Measurements from ENCODE around the gene AMBRA1.

DNA sequence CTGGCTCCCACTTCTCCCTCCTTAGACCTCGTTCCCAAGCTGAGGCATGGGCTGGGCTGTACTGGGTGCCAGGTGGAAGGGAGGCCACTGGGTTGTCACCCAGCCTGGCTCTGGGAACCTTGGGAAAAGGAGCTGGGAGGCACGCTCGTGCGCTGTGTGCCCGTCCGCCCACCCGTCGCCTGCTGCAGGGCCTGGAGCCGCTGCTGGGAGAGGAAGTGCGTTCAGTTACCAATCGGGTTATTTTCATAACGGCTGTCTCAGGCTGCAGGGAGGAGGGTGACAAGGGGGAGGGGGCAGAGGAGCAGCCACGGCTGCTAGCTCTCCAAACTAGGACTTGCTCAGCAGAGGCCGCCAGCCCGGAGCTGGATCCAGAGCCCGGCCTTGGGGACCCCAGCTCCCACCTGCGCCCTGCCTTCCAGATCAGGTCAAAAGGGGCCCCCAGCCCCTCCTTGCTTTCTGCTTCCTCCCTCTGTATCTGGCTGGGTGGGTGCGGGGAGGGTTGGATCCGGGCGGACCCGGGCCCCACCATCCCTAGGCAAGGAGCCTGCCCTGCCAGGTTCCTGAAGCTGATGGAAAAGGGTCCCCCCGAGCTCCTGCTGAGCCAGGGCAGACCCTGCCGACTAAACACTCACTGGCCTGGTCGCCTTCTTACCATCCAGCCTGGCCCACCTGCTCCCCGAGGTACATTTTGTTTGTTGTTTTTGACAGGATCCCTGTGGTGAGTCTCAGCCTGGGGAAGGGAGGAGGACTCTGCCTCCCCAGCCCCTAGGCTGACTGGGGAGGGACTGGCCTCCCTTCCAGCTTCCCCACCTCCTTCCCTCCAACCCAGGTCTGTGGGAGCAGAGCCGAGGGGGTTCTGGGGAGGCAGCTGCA lies 232.3 kb downstream of the AMBRA1 start:
- TF ChIP-seq, protein P1, sequence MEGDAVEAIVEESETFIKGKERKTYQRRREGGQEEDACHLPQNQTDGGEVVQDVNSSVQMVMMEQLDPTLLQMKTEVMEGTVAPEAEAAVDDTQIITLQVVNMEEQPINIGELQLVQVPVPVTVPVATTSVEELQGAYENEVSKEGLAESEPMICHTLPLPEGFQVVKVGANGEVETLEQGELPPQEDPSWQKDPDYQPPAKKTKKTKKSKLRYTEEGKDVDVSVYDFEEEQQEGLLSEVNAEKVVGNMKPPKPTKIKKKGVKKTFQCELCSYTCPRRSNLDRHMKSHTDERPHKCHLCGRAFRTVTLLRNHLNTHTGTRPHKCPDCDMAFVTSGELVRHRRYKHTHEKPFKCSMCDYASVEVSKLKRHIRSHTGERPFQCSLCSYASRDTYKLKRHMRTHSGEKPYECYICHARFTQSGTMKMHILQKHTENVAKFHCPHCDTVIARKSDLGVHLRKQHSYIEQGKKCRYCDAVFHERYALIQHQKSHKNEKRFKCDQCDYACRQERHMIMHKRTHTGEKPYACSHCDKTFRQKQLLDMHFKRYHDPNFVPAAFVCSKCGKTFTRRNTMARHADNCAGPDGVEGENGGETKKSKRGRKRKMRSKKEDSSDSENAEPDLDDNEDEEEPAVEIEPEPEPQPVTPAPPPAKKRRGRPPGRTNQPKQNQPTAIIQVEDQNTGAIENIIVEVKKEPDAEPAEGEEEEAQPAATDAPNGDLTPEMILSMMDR (IDR thresholded peaks at IDR 0.05): no peak
- TF ChIP-seq POLR2AphosphoS5 (IDR thresholded peaks at IDR 0.05): peak; percentile 15 to 56 (median 33)
- no peak for TF ChIP-seq EP300 (IDR thresholded peaks at IDR 0.05)
- no peak for TF ChIP-seq POLR2A (IDR thresholded peaks at IDR 0.05)
